GM12865 (cell line): ENCODE results near the gene SLC6A13.

ENCODE experiments used
- DNase-seq: peaks from one replicate; pipeline ENCODE4 v3.0.0; 2010; ENCODE audit warnings: low read depth
- H3K4me3 ChIP-seq: 2 replicates; pipeline ENCODE4 v1.5.1; 2011; ENCODE audit warnings: mild to moderate bottlenecking, low read depth, low read length, control low read depth
- TF ChIP-seq, protein P1 (sequence below): IDR thresholded peaks from 2 replicates; pipeline ENCODE4 v1.5.1; 2011; ENCODE audit warnings: low read length, control low read depth, low read depth, inconsistent platforms; ENCODE audit not compliant: insufficient read depth; ENCODE audit errors: missing control alignments

The SLC6A13 gene

GRCh38 chr12:206746-207440 is 55.7 kb downstream of the SLC6A13 start:
- DNase-seq, result no peak
- TF ChIP-seq, protein P1, sequence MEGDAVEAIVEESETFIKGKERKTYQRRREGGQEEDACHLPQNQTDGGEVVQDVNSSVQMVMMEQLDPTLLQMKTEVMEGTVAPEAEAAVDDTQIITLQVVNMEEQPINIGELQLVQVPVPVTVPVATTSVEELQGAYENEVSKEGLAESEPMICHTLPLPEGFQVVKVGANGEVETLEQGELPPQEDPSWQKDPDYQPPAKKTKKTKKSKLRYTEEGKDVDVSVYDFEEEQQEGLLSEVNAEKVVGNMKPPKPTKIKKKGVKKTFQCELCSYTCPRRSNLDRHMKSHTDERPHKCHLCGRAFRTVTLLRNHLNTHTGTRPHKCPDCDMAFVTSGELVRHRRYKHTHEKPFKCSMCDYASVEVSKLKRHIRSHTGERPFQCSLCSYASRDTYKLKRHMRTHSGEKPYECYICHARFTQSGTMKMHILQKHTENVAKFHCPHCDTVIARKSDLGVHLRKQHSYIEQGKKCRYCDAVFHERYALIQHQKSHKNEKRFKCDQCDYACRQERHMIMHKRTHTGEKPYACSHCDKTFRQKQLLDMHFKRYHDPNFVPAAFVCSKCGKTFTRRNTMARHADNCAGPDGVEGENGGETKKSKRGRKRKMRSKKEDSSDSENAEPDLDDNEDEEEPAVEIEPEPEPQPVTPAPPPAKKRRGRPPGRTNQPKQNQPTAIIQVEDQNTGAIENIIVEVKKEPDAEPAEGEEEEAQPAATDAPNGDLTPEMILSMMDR, result no peak
- no peak overlapping the region for H3K4me3 ChIP-seq

- H3K4me3 ChIP-seq, result no peak overlapping the region
- DNase-seq, result no peak
- TF ChIP-seq, protein P1, result no peak
These were observed 57.6 kb downstream of the SLC6A13 start for GRCh38 chr12:205026-205425.

GRCh38 chr12:204261-204678 is 58.4 kb downstream of the SLC6A13 start:
- DNase-seq, result no peak
- no peak overlapping the region for H3K4me3 ChIP-seq

DNA sequence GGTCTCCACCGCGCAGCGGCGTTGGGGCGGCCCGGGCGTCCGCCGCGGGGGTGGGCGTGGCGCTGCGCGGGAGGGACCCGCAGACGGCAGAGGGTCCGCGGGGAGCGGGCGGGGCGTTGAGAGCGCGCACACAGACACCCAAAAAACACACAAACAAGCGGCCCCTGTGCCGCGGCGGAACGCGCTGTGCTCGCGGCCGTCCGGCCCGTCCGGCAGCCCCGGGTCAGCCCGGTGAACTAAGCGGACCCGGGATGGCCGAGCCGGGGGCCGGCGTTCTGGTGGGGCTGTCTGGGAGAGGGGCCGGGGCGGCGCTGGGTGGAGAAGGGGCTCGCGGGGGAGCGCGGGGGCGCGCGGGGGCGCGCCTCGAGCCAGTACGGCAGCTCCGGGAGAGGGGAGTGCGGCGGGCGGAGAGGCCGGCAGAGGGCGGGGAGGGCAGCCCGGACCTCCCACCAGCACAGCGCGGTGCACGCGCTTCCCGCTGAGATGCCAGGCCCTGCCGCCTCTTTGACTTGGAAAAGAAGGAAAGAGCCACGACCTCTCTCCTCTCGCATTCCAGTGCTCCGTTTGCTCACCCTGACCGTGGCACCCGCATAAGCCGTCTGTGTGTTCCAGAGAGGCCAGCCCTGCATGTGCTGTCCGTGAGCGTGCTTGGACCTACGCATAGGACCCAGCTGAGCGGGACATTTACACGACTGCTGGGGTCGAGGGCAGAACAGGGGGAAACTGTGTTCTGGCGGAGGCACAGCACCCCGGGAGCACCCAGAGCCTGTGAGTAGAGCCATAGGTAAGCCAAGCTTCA is 59.0 kb downstream of the SLC6A13 start:
- TF ChIP-seq, protein P1, result no peak
- no peak for DNase-seq
- H3K4me3 ChIP-seq, result no peak overlapping the region

More at GRCh38 chr12:204261-204678, 58.4 kb downstream of the SLC6A13 start:
- TF ChIP-seq, protein P1, result no peak

DNA sequence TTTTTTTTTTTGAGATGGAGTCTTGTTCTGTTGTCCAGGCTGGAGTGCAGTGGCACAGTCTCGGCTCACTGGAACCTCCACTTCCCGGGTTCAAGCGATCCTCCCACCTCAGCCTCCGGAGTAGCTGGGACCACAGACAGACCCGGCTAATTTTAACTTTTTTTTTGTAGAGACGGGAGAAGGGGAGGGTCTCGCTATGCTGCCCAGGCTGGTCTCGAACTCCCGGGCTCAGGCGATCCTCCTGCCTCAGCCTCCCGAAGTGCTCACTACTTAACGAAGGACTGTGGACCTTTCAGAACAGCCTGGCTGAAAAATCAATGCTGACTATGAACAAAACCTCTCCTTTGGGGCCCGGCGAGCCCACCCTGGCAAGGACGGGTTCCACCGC is 59.6 kb downstream of the SLC6A13 start:
- no peak for DNase-seq
- H3K4me3 ChIP-seq, result no peak overlapping the region
- TF ChIP-seq, protein P1, result no peak

GRCh38 chr12:202081-202731 is 60.4 kb downstream of the SLC6A13 start:
- DNase-seq, result no peak
- no peak overlapping the region for H3K4me3 ChIP-seq
- TF ChIP-seq, protein P1, result no peak
